HCT116 (cell line): ENCODE measurements around the gene BCL6. TPM values are rescaled to one million over a fixed set of nuclear protein-coding genes. Genes with fewer than 3 reads are reported as not detected.

Source experiments
- ATAC-seq: fragments of 200-7000 bp; cut with Tn5 transposase; 2 replicates; pipeline ENCODE4 v1.9.1; 2020; ENCODE audit warnings: mild to moderate bottlenecking, moderate library complexity
- Bru-seq: library from RNA; stranded (reverse); fragments of 400-500 nt; gene quantifications from one replicate; lab custom pipeline; 2021; lab: Mats Ljungman, UMichigan
- BruChase-seq, 2 experiments: library from RNA; stranded (reverse); fragments of 400-500 nt; gene quantifications; one replicate each; lab custom pipeline; 2021; lab: Mats Ljungman, UMichigan
- BruUV-seq: library from RNA; stranded (reverse); fragments of 400-500 nt; replicated peaks from 2 replicates; lab custom pipeline; 2021; lab: Mats Ljungman, UMichigan
- CTCF ChIA-PET: fragments of 300-600 bp; sonication (Branson Sonifier 250); formaldehyde crosslinking; loops from one replicate; lab custom pipeline; 2021; ENCODE audit warnings: antibody characterized with exemption; lab: Charles Lee
- POLR2A ChIA-PET: fragments of 300-600, 350-600 bp; sonication (Branson Sonifier 250); formaldehyde crosslinking; loops from one replicate; lab custom pipeline; 2021; ENCODE audit warnings: antibody characterized with exemption; lab: Charles Lee
- RAD21 ChIA-PET, 2 experiments: fragments of 300-600 bp; sonication (Branson Sonifier 250); formaldehyde crosslinking; loops; one replicate each; lab custom pipeline; 2023; ENCODE audit warnings: low total read pairs in 2 of 2; ENCODE audit not compliant: uncharacterized antibody in 2 of 2, unreplicated experiment in 2 of 2, low non-redundant PET in 1 of 2; lab: Charles Lee
- DNase-seq: peaks from one replicate; pipeline ENCODE4 v3.0.0-alpha.2; 2010; ENCODE audit warnings: low read depth, low spot score
- H2AFZ ChIP-seq: fragments of 200-600 bp; shearing (Covaris generic), sonication (generic); 2 replicates; pipeline ENCODE4 v1.6.1; 2017; ENCODE audit warnings: low read depth, mixed run types, mixed read lengths, antibody characterized with exemption, low read length; ENCODE audit not compliant: poor library complexity, severe bottlenecking
- H3K27ac ChIP-seq: 2 replicates; pipeline ENCODE4 v1.5.1; 2012; ENCODE audit warnings: low read depth, low read length
- H3K27me3 ChIP-seq: fragments of 200-600 bp; sonication (generic); 2 replicates; pipeline ENCODE4 v1.6.1; 2016; ENCODE audit warnings: mixed run types, low read length, mixed read lengths; ENCODE audit not compliant: insufficient read depth
- H3K36me3 ChIP-seq, 2 experiments: fragments of 200-500 bp in 1 of 2; fragments of 200-600 bp in 1 of 2; sonication (Bioruptor generic) in 1 of 2; sonication (generic) in 1 of 2; 2 replicates each; pipeline versions ENCODE4 v1.5.1 to v1.6.1; 2014 to 2016; ENCODE audit warnings: low read length in 2 of 2, inconsistent platforms in 1 of 2, mixed read lengths in 1 of 2, mixed run types in 1 of 2; ENCODE audit not compliant: insufficient read depth in 2 of 2, control insufficient read depth in 1 of 2
- H3K4me1 ChIP-seq, 2 experiments: fragments of 200-600 bp in 1 of 2; sonication (generic) in 1 of 2; 2 replicates each; pipeline versions ENCODE4 v1.5.1 to v1.6.1; 2012 to 2017; ENCODE audit warnings: low read length in 2 of 2, inconsistent platforms in 1 of 2, mild to moderate bottlenecking in 1 of 2, mixed read lengths in 1 of 2, mixed run types in 1 of 2, moderate library complexity in 1 of 2; ENCODE audit not compliant: insufficient read depth in 2 of 2, control insufficient read depth in 1 of 2
- H3K4me2 ChIP-seq: fragments of 200-600 bp; sonication (generic); 2 replicates; pipeline ENCODE4 v1.6.1; 2017; ENCODE audit warnings: mixed run types, low read length, mixed read lengths
- H3K4me3 ChIP-seq, 2 experiments: fragments of 200-600 bp in 1 of 2; sonication (generic) in 1 of 2; replicated peaks in 1 of 2; 2 replicates each; pipeline ENCODE4 v1.5.1; 2011 to 2016; ENCODE audit warnings: low read length in 2 of 2, control low read depth in 1 of 2, low read depth in 1 of 2, mild to moderate bottlenecking in 1 of 2, mixed read lengths in 1 of 2, mixed run types in 1 of 2
- H3K79me2 ChIP-seq: fragments of 200-600 bp; sonication (generic); 2 replicates; pipeline ENCODE4 v1.6.1; 2017; ENCODE audit warnings: mild to moderate bottlenecking, mixed run types, low read length, moderate library complexity, mixed read lengths; ENCODE audit not compliant: insufficient read depth
- H3K9ac ChIP-seq: fragments of 200-600 bp; sonication (generic); 2 replicates; pipeline ENCODE4 v1.6.1; 2016; ENCODE audit warnings: low read length, mixed read lengths
- H3K9me2 ChIP-seq: fragments of 200-600 bp; sonication (generic), shearing (Covaris generic); 2 replicates; pipeline ENCODE4 v1.6.1; 2017; ENCODE audit warnings: mixed run types, mild to moderate bottlenecking, moderate library complexity; ENCODE audit not compliant: insufficient read depth
- H3K9me3 ChIP-seq, 2 experiments: fragments of 200-500 bp in 1 of 2; fragments of 200-600 bp in 1 of 2; sonication (Bioruptor generic) in 1 of 2; sonication (generic) in 1 of 2; 2 replicates each; pipeline ENCODE4 v1.6.1; 2014 to 2017; ENCODE audit warnings: low read length in 2 of 2, mixed read lengths in 2 of 2, inconsistent platforms in 1 of 2, low read depth in 1 of 2, mild to moderate bottlenecking in 1 of 2, mixed run types in 1 of 2, moderate library complexity in 1 of 2; ENCODE audit not compliant: control insufficient read depth in 1 of 2, insufficient read depth in 1 of 2
- H4K20me1 ChIP-seq: fragments of 200-600 bp; sonication (generic), shearing (Covaris generic); 2 replicates; pipeline ENCODE4 v1.6.1; 2017; ENCODE audit warnings: mixed run types, mild to moderate bottlenecking, moderate library complexity; ENCODE audit not compliant: insufficient read depth
- ELF1 ChIP-seq: IDR thresholded peaks from 2 replicates; pipeline ENCODE4 v1.6.1; 2012; ENCODE audit warnings: low read depth, borderline replicate concordance
- POLR2A ChIP-seq: IDR thresholded peaks from 2 replicates; pipeline ENCODE4 v1.7.0; 2011; ENCODE audit warnings: borderline replicate concordance; ENCODE audit not compliant: insufficient read depth, insufficient read length; ENCODE audit errors: extremely low read depth
- POLR2AphosphoS5 ChIP-seq: IDR thresholded peaks from 2 replicates; pipeline ENCODE4 v1.6.1; 2011; ENCODE audit warnings: mild to moderate bottlenecking, low read depth, low read length, moderate library complexity
- TCF7L2 ChIP-seq: IDR thresholded peaks from 2 replicates; pipeline ENCODE4 v1.7.0; 2011; ENCODE audit warnings: borderline replicate concordance, inconsistent platforms; ENCODE audit not compliant: insufficient read depth, insufficient read length; ENCODE audit errors: extremely low read depth
- ZBTB33 ChIP-seq: IDR thresholded peaks from 2 replicates; pipeline ENCODE4 v1.6.1; 2011; ENCODE audit warnings: mild to moderate bottlenecking, low read length, moderate library complexity; ENCODE audit not compliant: insufficient replicate concordance; ENCODE audit errors: extremely low read depth
- intact Hi-C: fragments of 100-400 bp; cut with micrococcal nuclease; formaldehyde crosslinking; loops from 2 replicates; pipeline ENCODE4 v1.10.0; 2022
- long read RNA-seq: library from polyadenylated mRNA; unstranded; transcript quantifications from one replicate; pipeline ENCODE4 v2.0.0, GENCODE V29; 2021; ENCODE audit not compliant: unreplicated experiment
- polyA plus RNA-seq: library from polyadenylated mRNA; unstranded; fragments of >200 nt; gene quantifications from 2 replicates; pipeline ENCODE4 v1.2.1, GENCODE V29; 2012; ENCODE audit warnings: missing spikeins
- total RNA-seq: library from RNA; stranded (reverse); gene quantifications from one replicate; pipeline ENCODE4 v1.2.1, GENCODE V29; 2021; ENCODE audit not compliant: unreplicated experiment

The BCL6 gene
- 17.5 TPM for total RNA-seq
- 16.1 and 18.1 TPM in 2 replicates for polyA plus RNA-seq
- percentile 75 among the genes with signal in this experiment for Bru-seq, nascent RNA
- percentile 74 among the genes with signal in this experiment for BruChase-seq, experiment 1, labeled RNA remaining after a 6-hour chase
- BruChase-seq, experiment 2, labeled RNA remaining after a 2-hour chase: percentile 74 among the genes with signal in this experiment
- long read RNA-seq, partial matches to known transcripts: 3 of 7 reads
- long read RNA-seq, other reads (novel, unspliced or antisense): 4 of 7 reads

- Histone ChIP-seq H3K9me2 (no peaks in the 10 kb centered on the region), H3K9ac (peak within 1 kb of the TSS; percentile 74), H3K27me3 (no peaks in the 10 kb centered on the region), H3K9me3 (no peaks in the 10 kb centered on the region), H3K4me1 (peaks cover 29 to 65% of the 10 kb centered on the region in 2 experiments; a peak in 3 of 4 replicates), H3K79me2 (peaks cover 6% of the 10 kb centered on the region; the same call in 1 of the 2 replicates), H2AFZ (peak within 1 kb of the TSS; percentile 46), H3K4me2 (peak within 1 kb of the TSS; percentile 97), H3K36me3 (no peaks in the 10 kb centered on the region), H3K4me3 (peak within 1 kb of the TSS; percentile 89 to 91), H3K27ac (peak within 1 kb of the TSS; percentile 78), H4K20me1 (no peaks in the 10 kb centered on the region)
- BruUV-seq: no TSS peak
- ChIA-PET POLR2A (interaction anchor here (0.7 to 1.8 kb wide), 16 partner anchors 13 to 1210 kb away, joined by 3 to 13 read pairs (median 3); no protein-coding TSS in a partner anchor), CTCF (interaction anchor here (0.6 to 1.3 kb wide), 5 partner anchors 546 to 1403 kb away, joined by 3 to 14 read pairs (median 3); no protein-coding TSS in a partner anchor), RAD21 (no interaction called here)
- ATAC-seq (peak; percentile 67), DNase-seq (peak; percentile 98)
- intact Hi-C loops: loop anchor here (2.0 to 10.0 kb wide), 7 partner anchors 219 to 1087 kb away; partner anchors contain the start of gene LPP
- TF ChIP-seq POLR2A (peak; percentile 86), ZBTB33 (peak; percentile 74), POLR2AphosphoS5 (peak; percentile 98), ELF1 (no peak), TCF7L2 (peak; percentile 37)
These were observed at the start of gene BCL6 for GRCh38 chr3:187745201-187746058. Gene BCL6 (minus strand): TSS chr3:187745468. CDS start chr3:187733693, 11,775 bp downstream.
